Keratinocyte (primary cell): ENCODE data around the gene SEC11C.

Experiments
- CTCF ChIP-seq, 3 experiments: IDR thresholded peaks in 1 of 3; conservative IDR thresholded peaks in 1 of 3; optimal IDR thresholded peaks in 1 of 3; 2 replicates in 2 of 3; 3 replicates in 1 of 3; pipeline versions ENCODE3 to v1.5.1; 2011; ENCODE audit warnings: low read length in 3 of 3, mild to moderate bottlenecking in 3 of 3, moderate library complexity in 2 of 3, control low read depth in 1 of 3, inconsistent platforms in 1 of 3; ENCODE audit not compliant: insufficient read depth in 2 of 3; ENCODE audit errors: extremely low read depth in 1 of 3
- EZH2 ChIP-seq: IDR thresholded peaks from one replicate; pipeline ENCODE4 v1.6.1; 2012; ENCODE audit warnings: inconsistent platforms, mild to moderate bottlenecking, low read length, moderate library complexity

- TF ChIP-seq CTCF (optimal IDR thresholded peaks at IDR 0.05 in 1 of 3, IDR thresholded peaks at IDR 0.05 in 1 of 3, conservative IDR thresholded peaks at IDR 0.05 in 1 of 3; ENCODE audit: extremely low read depth in 1 of 3, insufficient read depth in 2 of 3, low read length in 3 of 3) (no peak), EZH2 (no peak)
These were observed 62.7 kb downstream of the SEC11C start for GRCh38 chr18:59202258-59202820.
